HG03280 (cell line): Measurements from ENCODE around the gene PDZRN4.
A peak's percentile ranks its signal among the peaks of the same experiment; 100 is the strongest.
"Not testable (repeated sequence)": the region's sequence is repeated elsewhere in the genome, so short reads cannot be mapped to it uniquely, and the experiment has no call there.

ENCODE experiments used
- ATAC-seq: cut with Tn5 transposase; IDR thresholded peaks from one replicate; pipeline ENCODE4 v1.9.1; 2021; ENCODE audit warnings: mild to moderate bottlenecking, moderate library complexity; ENCODE audit not compliant: unreplicated experiment

Gene PDZRN4

GRCh38 chr12:41547071-41547470, 359.0 kb downstream of the PDZRN4 start:
- ATAC-seq, result not testable (repeated sequence)

DNA sequence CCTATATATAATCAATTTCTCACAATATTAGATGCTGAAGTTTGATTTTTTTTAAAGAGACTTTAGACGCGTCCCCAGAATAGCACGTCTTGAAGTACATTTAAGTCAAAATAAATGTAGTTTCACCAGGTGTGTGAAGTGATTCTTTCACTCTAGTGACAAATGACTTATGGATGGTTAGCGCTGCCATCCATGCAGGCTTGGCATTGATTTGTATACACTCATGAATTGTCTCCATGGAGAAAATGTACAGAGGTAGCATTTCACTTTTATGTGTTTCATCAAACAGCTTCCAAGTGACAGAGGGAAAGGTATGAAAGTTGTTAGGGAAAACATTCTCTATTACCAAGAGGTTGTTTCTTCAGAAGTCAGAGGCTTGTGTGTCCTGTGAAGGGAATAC, 360.8 kb downstream of the PDZRN4 start:
- ATAC-seq, result no peak

DNA sequence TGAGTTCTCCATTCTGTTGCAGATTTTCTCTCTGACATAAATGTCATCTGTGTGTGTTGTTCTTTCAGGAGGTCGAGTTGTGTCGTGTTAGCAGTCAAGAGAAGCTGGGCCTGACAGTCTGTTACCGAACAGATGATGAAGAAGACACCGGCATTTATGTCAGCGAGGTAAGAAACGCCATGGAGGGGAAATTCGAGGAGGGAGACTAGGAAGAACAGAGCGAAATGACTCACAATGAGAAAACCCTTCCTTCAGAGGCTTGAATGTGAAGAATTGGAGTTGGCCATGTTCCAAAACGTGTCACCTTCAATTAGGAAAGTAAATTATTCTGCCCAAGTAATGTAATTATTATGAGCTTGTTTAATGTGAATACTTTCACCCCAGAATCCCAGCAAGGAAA, 364.5 kb downstream of the PDZRN4 start:
- no peak for ATAC-seq

GRCh38 chr12:41556176-41556575, 368.1 kb downstream of the PDZRN4 start:
- ATAC-seq, result no peak

DNA sequence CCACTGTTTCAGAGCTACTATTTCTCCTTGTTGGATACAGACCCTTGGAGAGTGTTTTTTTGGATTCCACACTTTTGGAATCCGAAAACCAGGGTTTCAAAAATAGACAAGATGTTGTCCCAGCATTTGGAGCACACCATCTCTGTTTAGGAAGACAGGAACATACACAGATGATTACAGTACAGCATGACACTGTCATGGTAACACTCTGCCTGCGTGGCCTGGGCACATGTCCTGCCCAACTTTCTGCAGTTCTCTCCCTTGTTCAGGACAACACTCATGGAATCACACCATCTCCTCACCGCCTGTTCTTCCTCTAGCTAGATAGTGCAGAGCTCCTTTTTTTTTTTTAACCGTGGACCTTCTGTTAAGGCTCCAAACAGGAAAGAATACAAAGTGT, 369.2 kb downstream of the PDZRN4 start:
- no peak for ATAC-seq

DNA sequence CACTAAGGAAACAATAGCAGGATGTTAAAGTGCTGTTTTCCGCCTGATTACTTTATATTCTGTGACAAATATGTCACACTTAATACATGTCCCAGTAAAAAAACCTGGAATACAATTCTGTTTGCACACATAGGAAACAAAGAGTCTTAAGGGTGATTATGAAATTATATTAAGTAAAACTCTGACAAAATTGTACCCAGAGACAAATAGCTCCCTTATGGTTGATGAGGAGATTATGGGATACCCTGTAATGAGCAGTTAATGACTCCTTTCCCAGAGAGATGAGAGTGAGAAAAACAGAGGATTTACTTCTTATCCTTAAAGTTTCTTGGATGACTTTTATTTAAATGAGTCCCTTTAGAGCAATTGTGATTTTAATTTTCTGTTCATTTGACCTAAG, 370.6 kb downstream of the PDZRN4 start:
- no peak for ATAC-seq

DNA sequence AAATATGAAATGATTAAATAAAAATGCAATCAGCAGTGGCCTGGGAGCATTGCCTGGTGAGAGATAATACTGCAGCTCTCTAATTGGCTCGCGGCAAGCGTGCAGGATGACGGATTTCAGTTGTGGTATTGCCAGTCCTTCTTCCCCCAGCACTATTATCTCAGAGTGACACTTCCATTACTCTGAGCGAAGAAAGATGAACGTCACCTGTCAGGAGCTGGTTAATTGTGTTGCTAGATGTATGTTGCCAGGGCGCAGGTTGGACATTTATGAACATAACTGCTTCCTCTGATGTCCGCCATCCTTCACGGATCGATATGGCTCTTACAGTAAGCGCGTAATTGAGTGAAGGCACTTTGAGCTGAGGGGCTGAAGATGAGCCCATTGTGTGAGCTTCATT, 374.9 kb downstream of the PDZRN4 start:
- no peak for ATAC-seq

- no peak for ATAC-seq
These were observed 376.7 kb downstream of the PDZRN4 start for GRCh38 chr12:41564816-41565215.

DNA sequence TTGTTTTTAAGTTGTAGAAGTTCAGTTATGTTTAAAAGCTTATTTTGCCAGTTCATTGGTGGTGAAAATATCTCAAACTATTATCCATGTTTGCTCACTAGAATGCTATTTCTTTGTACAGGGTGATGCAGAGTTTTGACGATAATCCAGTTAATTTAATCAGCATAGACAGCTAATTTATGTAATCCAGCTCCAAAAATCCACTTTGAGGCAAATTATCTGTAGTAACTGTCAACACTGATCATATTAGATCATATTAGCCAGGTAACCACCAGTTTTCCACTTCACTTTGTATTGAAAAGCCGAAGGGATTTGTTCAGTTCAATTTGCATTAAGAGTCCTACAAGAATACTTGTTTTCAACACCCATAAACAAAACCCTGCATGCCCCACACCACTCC, 378.6 kb downstream of the PDZRN4 start:
- no peak for ATAC-seq

GRCh38 chr12:41573445-41573844, 385.3 kb downstream of the PDZRN4 start:
- ATAC-seq, result no peak

GRCh38 chr12:41576925-41577324, 388.8 kb downstream of the PDZRN4 start:
- no peak for ATAC-seq

- no peak for ATAC-seq
These were observed 389.9 kb downstream of the PDZRN4 start for GRCh38 chr12:41577995-41578394.

- no peak for ATAC-seq
These were observed 397.7 kb downstream of the PDZRN4 start for GRCh38 chr12:41585784-41586183.

DNA sequence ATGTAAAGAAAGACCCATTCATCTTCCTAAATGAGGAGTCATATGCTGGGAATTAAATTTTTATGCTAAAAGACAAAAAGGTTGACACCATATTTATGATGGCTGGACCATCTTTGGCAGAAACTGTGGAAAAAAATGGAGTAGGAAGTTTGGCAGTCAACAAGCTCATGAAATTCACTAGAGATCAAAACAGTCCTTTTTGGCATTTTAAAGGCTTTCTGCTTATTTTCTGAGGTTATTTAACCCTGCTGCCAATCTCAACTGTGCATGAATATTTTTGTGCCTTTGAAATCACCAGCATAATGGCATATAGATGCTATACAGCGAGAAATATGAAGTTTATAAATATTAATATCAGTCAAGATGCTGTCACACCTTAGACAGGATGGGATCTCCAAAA, 399.5 kb downstream of the PDZRN4 start:
- ATAC-seq, result no peak

GRCh38 chr12:41589878-41590277, 401.8 kb downstream of the PDZRN4 start:
- no peak for ATAC-seq

DNA sequence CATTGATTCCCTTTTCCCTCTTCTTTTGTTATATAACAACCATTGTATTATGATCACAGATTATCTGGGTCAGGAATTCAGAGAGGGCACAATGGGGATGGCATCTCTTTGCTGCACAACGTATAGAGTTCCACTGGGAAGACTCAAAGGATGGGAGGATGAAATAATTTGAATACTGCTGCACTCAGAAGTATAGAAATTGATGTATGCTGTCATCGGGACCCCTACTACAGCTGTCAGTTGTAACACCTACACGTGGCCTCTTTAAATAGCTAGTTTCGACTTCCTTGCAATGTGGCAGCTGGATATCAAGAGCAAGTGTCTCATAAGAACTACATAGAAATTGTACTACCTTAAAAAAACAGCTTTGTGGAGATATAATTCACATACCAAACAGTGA, 408.1 kb downstream of the PDZRN4 start:
- ATAC-seq, result no peak

- no peak for ATAC-seq
These were observed 416.7 kb downstream of the PDZRN4 start for GRCh38 chr12:41604830-41605229.

- ATAC-seq, result peak; percentile 59
These were observed 417.6 kb downstream of the PDZRN4 start for GRCh38 chr12:41605545-41606305.

DNA sequence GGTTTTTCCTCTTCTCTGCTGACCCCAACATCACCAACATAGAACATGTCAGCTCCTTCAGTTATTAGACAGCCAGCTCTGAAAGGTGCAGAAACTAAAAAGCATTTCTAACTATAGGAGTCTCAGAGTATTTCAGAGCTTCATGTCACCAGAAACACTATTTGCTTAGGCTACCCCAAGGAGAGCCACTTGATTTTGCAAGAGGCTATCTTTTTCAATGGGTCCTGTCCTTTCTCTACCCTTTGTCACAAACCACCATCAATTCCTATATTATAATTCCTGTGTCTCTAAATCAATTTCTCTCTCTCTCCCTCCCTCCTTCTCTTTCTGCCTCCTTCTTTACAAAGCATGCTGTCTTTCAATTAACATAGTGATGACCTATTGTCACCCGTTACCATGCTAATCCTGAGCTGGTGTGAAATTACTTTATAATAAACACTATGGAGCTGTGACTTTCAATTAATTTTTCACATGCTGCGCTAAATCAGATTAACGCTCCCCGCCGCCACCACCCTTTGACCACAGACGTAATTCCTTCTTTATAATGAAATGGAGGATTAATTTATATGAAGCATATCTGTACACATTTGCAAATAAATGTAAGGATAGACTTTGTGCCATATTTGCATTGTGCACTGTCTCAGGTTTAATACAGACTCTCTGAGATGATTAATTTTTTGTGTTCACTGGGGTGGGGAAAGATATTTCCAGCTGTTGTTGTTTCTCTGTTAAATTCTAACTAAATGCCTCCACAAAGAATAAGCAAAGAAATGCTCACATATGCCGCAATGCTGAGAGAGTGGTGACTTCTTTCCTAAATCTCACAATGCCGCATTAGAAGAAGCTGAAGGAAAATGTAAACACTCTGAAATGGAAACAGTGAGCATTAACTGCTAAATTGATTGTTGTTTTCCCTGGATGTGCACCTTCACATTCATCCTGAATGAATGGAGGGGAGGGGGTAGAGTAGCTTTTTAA, 418.6 kb downstream of the PDZRN4 start:
- no peak for ATAC-seq

- ATAC-seq, result no peak
These were observed 424.9 kb downstream of the PDZRN4 start for GRCh38 chr12:41612892-41613557.

GRCh38 chr12:41615174-41615573, 427.1 kb downstream of the PDZRN4 start:
- not testable (repeated sequence) for ATAC-seq
